DND-41 (cell line): ENCODE measurements around the gene OLIG2.

Experiments
- ATAC-seq: fragments of 200-7000 bp; cut with Tn5 transposase; 3 replicates; pipeline ENCODE4 v1.9.1; 2021; ENCODE audit warnings: low read depth; ENCODE audit not compliant: insufficient read depth
- DNase-seq: peaks from one replicate; pipeline ENCODE4 v3.0.0-alpha.2; 2020
- H2AFZ ChIP-seq: 2 replicates; pipeline ENCODE4 v1.6.0; 2012; ENCODE audit warnings: low read depth, low read length
- H3K27ac ChIP-seq: 2 replicates; pipeline ENCODE4 v1.5.1; 2012; ENCODE audit warnings: low read length, inconsistent platforms
- H3K27me3 ChIP-seq: fragments of 200-600 bp; sonication (generic); 2 replicates; pipeline ENCODE4 v1.6.0; 2012; ENCODE audit warnings: low read length, mild to moderate bottlenecking, inconsistent platforms; ENCODE audit not compliant: insufficient read depth, poor library complexity
- H3K36me3 ChIP-seq: 2 replicates; pipeline ENCODE4 v1.5.1; 2012; ENCODE audit warnings: low read length, inconsistent platforms; ENCODE audit not compliant: insufficient read depth
- H3K4me1 ChIP-seq: 2 replicates; pipeline ENCODE4 v1.5.1; 2012; ENCODE audit warnings: mild to moderate bottlenecking, low read length; ENCODE audit not compliant: insufficient read depth
- H3K4me2 ChIP-seq: 2 replicates; pipeline ENCODE4 v1.6.0; 2012; ENCODE audit warnings: mild to moderate bottlenecking, moderate library complexity, low read length, inconsistent platforms; ENCODE audit not compliant: insufficient read depth
- H3K4me3 ChIP-seq, 2 experiments: fragments of 200-600 bp in 1 of 2; shearing (Covaris generic) in 1 of 2; 2 replicates each; pipeline ENCODE4 v1.5.1; 2012 to 2016; ENCODE audit warnings: inconsistent platforms in 2 of 2, low read length in 2 of 2, mild to moderate bottlenecking in 2 of 2, low read depth in 1 of 2, moderate library complexity in 1 of 2
- H3K79me2 ChIP-seq: 2 replicates; pipeline ENCODE4 v1.6.0; 2012; ENCODE audit warnings: low read length, inconsistent platforms; ENCODE audit not compliant: insufficient read depth
- H3K9ac ChIP-seq: 2 replicates; pipeline ENCODE4 v1.6.0; 2012; ENCODE audit warnings: low read depth, mild to moderate bottlenecking, inconsistent platforms, low read length, moderate library complexity
- H3K9me3 ChIP-seq: 2 replicates; pipeline ENCODE4 v1.5.1; 2012; ENCODE audit warnings: low read length, moderate library complexity, mild to moderate bottlenecking, inconsistent platforms; ENCODE audit not compliant: insufficient read depth, severe bottlenecking
- H4K20me1 ChIP-seq: 2 replicates; pipeline ENCODE4 v1.6.0; 2012; ENCODE audit warnings: low read length; ENCODE audit not compliant: insufficient read depth
- EZH2 ChIP-seq: IDR thresholded peaks from 3 replicates; pipeline ENCODE4 v1.6.1; 2012; ENCODE audit warnings: borderline replicate concordance, low read depth, mild to moderate bottlenecking, moderate library complexity, low read length, inconsistent platforms; ENCODE audit not compliant: severe bottlenecking
- TF ChIP-seq, protein P1 (sequence below): IDR thresholded peaks from 2 replicates; pipeline ENCODE4 v1.5.1; 2012; ENCODE audit warnings: borderline replicate concordance, low read length, moderate library complexity, mild to moderate bottlenecking; ENCODE audit not compliant: poor library complexity, severe bottlenecking; ENCODE audit errors: extremely low read depth

OLIG2 gene

DNA sequence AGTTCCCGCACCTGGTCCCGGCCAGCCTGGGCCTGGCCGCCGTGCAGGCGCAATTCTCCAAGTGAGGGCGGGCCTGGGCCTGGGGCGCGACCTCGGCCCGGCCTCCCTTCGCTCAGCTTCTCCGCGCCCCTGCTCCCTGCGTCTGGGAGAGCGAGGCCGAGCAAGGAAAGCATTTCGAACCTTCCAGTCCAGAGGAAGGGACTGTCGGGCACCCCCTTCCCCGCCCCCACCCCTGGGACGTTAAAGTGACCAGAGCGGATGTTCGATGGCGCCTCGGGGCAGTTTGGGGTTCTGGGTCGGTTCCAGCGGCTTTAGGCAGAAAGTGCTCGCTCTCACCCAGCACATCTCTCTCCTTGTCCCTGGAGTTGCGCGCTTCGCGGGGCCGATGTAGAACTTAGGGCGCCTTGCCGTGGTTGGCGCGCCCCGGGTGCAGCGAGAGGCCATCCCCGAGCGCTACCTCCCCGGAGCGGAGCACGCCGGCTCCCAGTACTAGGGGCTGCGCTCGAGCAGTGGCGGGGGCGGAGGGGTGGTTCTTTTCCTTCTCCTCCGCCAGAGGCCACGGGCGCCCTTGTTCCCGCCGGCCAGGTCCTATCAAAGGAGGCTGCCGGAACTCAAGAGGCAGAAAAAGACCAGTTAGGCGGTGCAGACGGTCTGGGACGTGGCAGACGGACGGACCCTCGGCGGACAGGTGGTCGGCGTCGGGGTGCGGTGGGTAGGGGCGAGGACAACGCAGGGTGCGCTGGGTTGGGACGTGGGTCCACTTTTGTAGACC, 45.4 kb downstream of the OLIG2 start:
- Histone ChIP-seq H3K4me3 (no peak overlapping the region), H3K36me3 (no peaks in the 10 kb centered on the region), H3K4me2 (no peak overlapping the region), H2AFZ (no peak overlapping the region), H3K79me2 (no peaks in the 10 kb centered on the region), H3K9ac (no peak overlapping the region), H4K20me1 (no peaks in the 10 kb centered on the region), H3K4me1 (peaks cover 10% of the 10 kb centered on the region), H3K9me3 (no peaks in the 10 kb centered on the region), H3K27me3 (peaks cover 38% of the 10 kb centered on the region), H3K27ac (no peak overlapping the region)
- ATAC-seq (no peak), DNase-seq (no peak)
- TF ChIP-seq, protein P1, sequence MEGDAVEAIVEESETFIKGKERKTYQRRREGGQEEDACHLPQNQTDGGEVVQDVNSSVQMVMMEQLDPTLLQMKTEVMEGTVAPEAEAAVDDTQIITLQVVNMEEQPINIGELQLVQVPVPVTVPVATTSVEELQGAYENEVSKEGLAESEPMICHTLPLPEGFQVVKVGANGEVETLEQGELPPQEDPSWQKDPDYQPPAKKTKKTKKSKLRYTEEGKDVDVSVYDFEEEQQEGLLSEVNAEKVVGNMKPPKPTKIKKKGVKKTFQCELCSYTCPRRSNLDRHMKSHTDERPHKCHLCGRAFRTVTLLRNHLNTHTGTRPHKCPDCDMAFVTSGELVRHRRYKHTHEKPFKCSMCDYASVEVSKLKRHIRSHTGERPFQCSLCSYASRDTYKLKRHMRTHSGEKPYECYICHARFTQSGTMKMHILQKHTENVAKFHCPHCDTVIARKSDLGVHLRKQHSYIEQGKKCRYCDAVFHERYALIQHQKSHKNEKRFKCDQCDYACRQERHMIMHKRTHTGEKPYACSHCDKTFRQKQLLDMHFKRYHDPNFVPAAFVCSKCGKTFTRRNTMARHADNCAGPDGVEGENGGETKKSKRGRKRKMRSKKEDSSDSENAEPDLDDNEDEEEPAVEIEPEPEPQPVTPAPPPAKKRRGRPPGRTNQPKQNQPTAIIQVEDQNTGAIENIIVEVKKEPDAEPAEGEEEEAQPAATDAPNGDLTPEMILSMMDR: no peak
- TF ChIP-seq EZH2: no peak

DNA sequence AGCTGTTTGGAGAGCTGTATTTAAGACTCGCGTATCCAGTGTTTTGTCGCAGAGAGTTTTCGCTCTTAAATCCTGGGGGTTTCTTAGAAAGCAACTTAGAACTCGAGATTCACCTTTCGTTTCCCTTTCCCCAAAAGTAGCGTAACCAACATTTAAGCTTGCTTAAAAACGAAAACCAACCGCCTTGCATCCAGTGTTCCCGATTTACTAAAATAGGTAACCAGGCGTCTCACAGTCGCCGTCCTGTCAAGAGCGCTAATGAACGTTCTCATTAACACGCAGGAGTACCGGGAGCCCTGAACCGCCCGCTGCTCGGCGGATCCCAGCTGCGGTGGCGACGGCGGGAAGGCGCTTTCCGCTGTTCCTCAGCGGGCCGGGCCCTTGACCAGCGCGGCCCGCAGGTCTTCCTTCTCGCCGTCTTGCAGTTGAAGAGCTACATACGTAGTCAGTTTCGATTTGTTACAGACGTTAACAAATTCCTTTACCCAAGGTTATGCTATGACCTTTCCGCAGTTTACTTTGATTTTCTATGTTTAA, 46.1 kb downstream of the OLIG2 start:
- no peak overlapping the region for H3K4me2 ChIP-seq
- H3K4me1 ChIP-seq: peaks cover 10% of the 10 kb centered on the region

DNA sequence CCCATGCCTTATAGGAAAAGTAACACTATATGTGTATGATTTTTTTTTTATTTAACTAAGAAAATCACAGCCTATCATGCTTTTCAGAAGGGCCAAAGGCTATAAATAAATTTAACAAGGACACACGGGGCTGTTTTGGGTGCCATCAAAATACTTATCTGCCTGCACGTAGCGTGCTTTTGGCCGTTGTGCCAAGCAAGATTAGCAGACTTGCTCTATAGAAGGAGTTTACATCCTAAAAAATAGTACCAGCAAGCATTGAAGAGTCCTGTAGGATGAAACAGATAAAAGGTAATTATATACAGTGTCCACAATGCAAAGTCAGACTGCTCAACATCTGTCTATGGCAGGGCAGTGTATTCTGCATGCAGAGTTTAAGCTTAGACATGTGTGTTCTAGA, 47.9 kb downstream of the OLIG2 start:
- Histone ChIP-seq H3K27ac (no peak overlapping the region), H3K27me3 (peaks cover 44% of the 10 kb centered on the region), H3K79me2 (no peaks in the 10 kb centered on the region), H3K4me3 (no peak overlapping the region), H3K4me1 (no peaks in the 10 kb centered on the region), H4K20me1 (no peaks in the 10 kb centered on the region), H2AFZ (no peak overlapping the region), H3K4me2 (no peak overlapping the region), H3K9me3 (no peaks in the 10 kb centered on the region), H3K9ac (no peak overlapping the region), H3K36me3 (no peaks in the 10 kb centered on the region)
- ATAC-seq (no peak), DNase-seq (no peak)
- TF ChIP-seq, protein P1: no peak
- no peak for TF ChIP-seq EZH2

More for the DNA sequence above, 46.1 kb downstream of the OLIG2 start:
- Histone ChIP-seq H3K9me3 (no peaks in the 10 kb centered on the region), H3K9ac (no peak overlapping the region), H3K79me2 (no peaks in the 10 kb centered on the region), H3K27me3 (peaks cover 38% of the 10 kb centered on the region), H2AFZ (no peak overlapping the region), H3K27ac (no peak overlapping the region), H4K20me1 (no peaks in the 10 kb centered on the region), H3K36me3 (no peaks in the 10 kb centered on the region), H3K4me3 (no peak overlapping the region)
- TF ChIP-seq, protein P1: no peak
- TF ChIP-seq EZH2: no peak
- ATAC-seq (no peak), DNase-seq (no peak)
